B cell (primary cell): ENCODE data around the gene PA2G4. TPM values are rescaled to one million over a fixed set of nuclear protein-coding genes. Genes with fewer than 3 reads are reported as not detected.
A peak's percentile ranks its signal among the peaks of the same experiment; 100 is the strongest.

Experiments
- ATAC-seq: fragments of 200-7000 bp; cut with Tn5 transposase; one replicate; pipeline ENCODE4 v1.10.0; 2021; ENCODE audit warnings: low read depth, mild to moderate bottlenecking, moderate number of reproducible peaks, moderate library complexity
- CTCF ChIA-PET: fragments of 350-600 bp; sonication (Branson Sonifier 250); formaldehyde crosslinking; loops from one replicate; lab custom pipeline; 2021; ENCODE audit warnings: antibody characterized with exemption, inconsistent platforms; lab: Charles Lee
- POLR2A ChIA-PET: fragments of 350-600 bp; sonication (Branson Sonifier 250); formaldehyde crosslinking; loops from one replicate; lab custom pipeline; 2021; ENCODE audit warnings: antibody characterized with exemption; lab: Charles Lee
- DNase-seq: peaks from one replicate; pipeline ENCODE4 v3.0.0; 2013
- H2AFZ ChIP-seq: 2 replicates; pipeline ENCODE4 v1.6.1; 2012; ENCODE audit warnings: mild to moderate bottlenecking, low read depth, low read length; ENCODE audit not compliant: insufficient read depth, poor library complexity, severe bottlenecking
- H3K27ac ChIP-seq, 2 donors: 1 replicate in 1 of 2; 2 replicates in 1 of 2; pipeline ENCODE4 v1.5.1; 2012 to 2013; ENCODE audit warnings: low read length in 2 of 2, mild to moderate bottlenecking in 2 of 2, moderate library complexity in 1 of 2
- H3K27me3 ChIP-seq, 4 experiments: fragments of 200-600 bp in 1 of 4; sonication (generic) in 1 of 4; replicated peaks in 1 of 4; 1 replicate in 2 of 4; 2 replicates in 2 of 4; pipeline versions ENCODE4 v1.6.1 to v1.7.0; 2013 to 2016; ENCODE audit warnings: low read length in 3 of 4, mild to moderate bottlenecking in 2 of 4, mixed read lengths in 1 of 4, moderate library complexity in 1 of 4; ENCODE audit not compliant: insufficient read depth in 4 of 4, control insufficient read depth in 3 of 4; ENCODE audit errors: control extremely low read depth in 1 of 4
- H3K36me3 ChIP-seq, 2 experiments: replicated peaks in 1 of 2; 1 replicate in 1 of 2; 2 replicates in 1 of 2; pipeline versions ENCODE4 v1.6.1 to v1.7.1; 2013; ENCODE audit warnings: low read length in 1 of 2; ENCODE audit not compliant: insufficient read depth in 2 of 2, control insufficient read depth in 1 of 2; ENCODE audit errors: control extremely low read depth in 1 of 2, extremely low read depth in 1 of 2
- H3K4me1 ChIP-seq, 2 donors: fragments of 200-600 bp in 1 of 2; sonication (generic) in 1 of 2; 1 replicate in 1 of 2; 2 replicates in 1 of 2; pipeline versions ENCODE4 v1.5.1 to v1.6.1; 2013 to 2017; ENCODE audit warnings: low read length in 2 of 2; ENCODE audit not compliant: control insufficient read depth in 2 of 2, insufficient read depth in 2 of 2
- H3K4me2 ChIP-seq: replicated peaks from 2 replicates; pipeline ENCODE3; 2012; ENCODE audit warnings: mild to moderate bottlenecking, low read depth, low read length; ENCODE audit not compliant: poor library complexity, severe bottlenecking
- H3K4me3 ChIP-seq, 5 experiments: fragments of 200-600 bp in 1 of 5; sonication (generic) in 1 of 5; 1 replicate in 3 of 5; 2 replicates in 2 of 5; pipeline versions ENCODE4 v1.5.1 to v1.7.0; 2011 to 2016; ENCODE audit warnings: low read length in 4 of 5, mild to moderate bottlenecking in 4 of 5, low read depth in 2 of 5, control low read depth in 1 of 5, moderate library complexity in 1 of 5; ENCODE audit not compliant: insufficient read depth in 1 of 5; ENCODE audit errors: control extremely low read depth in 1 of 5, extremely low read depth in 1 of 5
- H3K79me2 ChIP-seq: fragments of 200-600 bp; sonication (generic); one replicate; pipeline ENCODE4 v1.6.0; 2016; ENCODE audit warnings: low read length; ENCODE audit not compliant: control insufficient read depth, insufficient read depth
- H3K9ac ChIP-seq: fragments of 200-600 bp; sonication (generic); 2 replicates; pipeline ENCODE4 v1.6.1; 2017; ENCODE audit warnings: mild to moderate bottlenecking, low read length, moderate library complexity
- H3K9me3 ChIP-seq, 3 donors: one replicate each; pipeline versions ENCODE4 v1.6.1 to v1.7.1; 2013; ENCODE audit warnings: low read length in 2 of 3; ENCODE audit not compliant: control insufficient read depth in 2 of 3, insufficient read depth in 1 of 3; ENCODE audit errors: control extremely low read depth in 1 of 3
- H4K20me1 ChIP-seq: 2 replicates; pipeline ENCODE4 v1.6.0; 2012; ENCODE audit warnings: mild to moderate bottlenecking, low read length; ENCODE audit not compliant: insufficient read depth, control insufficient read depth, poor library complexity, severe bottlenecking
- H3K27ac Mint-ChIP-seq: one replicate; pipeline ENCODE4 v1.8.0; 2021; ENCODE audit warnings: mixed read lengths
- H3K27me3 Mint-ChIP-seq: one replicate; pipeline ENCODE4 v1.8.0; 2021; ENCODE audit warnings: mixed read lengths
- H3K4me1 Mint-ChIP-seq: one replicate; pipeline ENCODE4 v1.8.0; 2021; ENCODE audit warnings: mixed read lengths
- H3K4me3 Mint-ChIP-seq: one replicate; pipeline ENCODE4 v1.8.0; 2021; ENCODE audit warnings: mixed read lengths
- H3K9me3 Mint-ChIP-seq: one replicate; pipeline ENCODE4 v1.8.0; 2022; ENCODE audit warnings: mixed read lengths; ENCODE audit not compliant: insufficient read depth
- CTCF ChIP-seq: fragments of 200-600 bp; IDR thresholded peaks from one replicate; pipeline ENCODE4 v1.8.0; 2022; ENCODE audit warnings: antibody characterized with exemption, mild to moderate bottlenecking
- EZH2 ChIP-seq: IDR thresholded peaks from 2 replicates; pipeline ENCODE4 v1.6.1; 2012; ENCODE audit warnings: borderline replicate concordance, low read depth, mild to moderate bottlenecking, moderate library complexity, low read length; ENCODE audit not compliant: insufficient read depth, poor library complexity, severe bottlenecking
- WGBS: methylation state at CpG from one replicate; pipeline ENCODE4 v1.1.5; 2013; ENCODE audit warnings: missing lambda C conversion rate; ENCODE audit not compliant: insufficient coverage; 5-methylcytosine and 5-hydroxymethylcytosine counted together
- intact Hi-C: fragments of 100-400 bp; cut with micrococcal nuclease; formaldehyde crosslinking; loops from one replicate; pipeline ENCODE4 v1.10.0; 2022
- polyA plus RNA-seq: library from polyadenylated mRNA; depleted of rRNA; stranded (reverse); fragments of >200 nt; gene quantifications from 2 replicates; pipeline ENCODE4 v1.2.3, GENCODE V29; 2012
- total RNA-seq, 2 donors: library from RNA; stranded (reverse); fragments of 120-200 nt in 1 of 2; gene quantifications; 1 replicate in 1 of 2; 2 replicates in 1 of 2; pipeline versions ENCODE4 v1.2.3 to v1.2.4, GENCODE V29; 2013 to 2022

PA2G4 gene
- total and polyA plus RNA-seq, 2 donors (not counting 1 experiment from before 2014, with no cell fraction given) = 56.7 to 77.3 TPM

GRCh38 chr12:56079723-56080555 lies 24.4 kb upstream of the PA2G4 start, which contains the start of gene ERBB3:
Gene ERBB3, plus strand, starts transcription at chr12:56080165. Its CDS starts 136 bp downstream, at chr12:56080301.
- H3K27ac Mint-ChIP-seq = no peak within 1 kb of the TSS
- DNase-seq (peak; percentile 55), ATAC-seq (peak; percentile 69)
- peaks cover 18 to 22% of the 10 kb centered on the region in 2 donors for H3K4me1 ChIP-seq
- H2AFZ ChIP-seq = peak within 1 kb of the TSS; percentile 91
- peak within 1 kb of the TSS; percentile 91 for H3K4me3 Mint-ChIP-seq
- no peaks in the 10 kb centered on the region for H4K20me1 ChIP-seq
- peaks cover 0 to 46% (median 15%) of the 10 kb centered on the region in 4 experiments for H3K27me3 ChIP-seq
- H3K4me1 Mint-ChIP-seq = peaks cover 12% of the 10 kb centered on the region
- no peaks in the 10 kb centered on the region for H3K9me3 Mint-ChIP-seq
- peak within 1 kb of the TSS; percentile 100 for H3K4me2 ChIP-seq
- intact Hi-C loops = loop anchor here (1.0 kb wide), 1 partner anchor 38 kb away; the partner anchor contains the start of gene ZC3H10
- WGBS = 2% methylated on average over 57 of the region's 59 CpGs
- ChIA-PET CTCF (interaction anchor here (0.9 to 1.6 kb wide), 7 partner anchors 11 to 337 kb away, joined by 3 read pairs; partner anchors contain the start of genes GDF11, STAT2 and ZC3H10), POLR2A (interaction anchor here (2.1 kb wide), 1 partner anchor 24 kb away, joined by 5 read pairs; the partner anchor contains the start of gene PA2G4)
- H3K27ac ChIP-seq = no peak within 1 kb of the TSS
- H3K27me3 Mint-ChIP-seq = peaks cover 17% of the 10 kb centered on the region
- H3K36me3 ChIP-seq = no peaks in the 10 kb centered on the region
- H3K9me3 ChIP-seq = peaks cover 0 to 12% (median 0%) of the 10 kb centered on the region in 3 donors
- peak within 1 kb of the TSS; percentile 79 for H3K9ac ChIP-seq
- no peaks in the 10 kb centered on the region for H3K79me2 ChIP-seq
- H3K4me3 ChIP-seq = peak within 1 kb of the TSS; percentile 53 to 91 (median 70)
- TF ChIP-seq CTCF (no peak), EZH2 (no peak)
